Stimulated activated CD4-positive, alpha-beta T cell treated with anti-CD3 and anti-CD28 coated beads, Interleukin-15, amount 100 ng/mL, for 1 hour (primary cell): Measurements from ENCODE around the gene TAC3.
"Not testable (repeated sequence)": the region's sequence is repeated elsewhere in the genome, so short reads cannot be mapped to it uniquely, and the experiment has no call there.

Experiments used
- DNase-seq, 2 donors: peaks; one replicate each; pipeline ENCODE4 v3.0.0-alpha.2; 2020; ENCODE audit warnings: low read depth in 1 of 2, low spot score in 1 of 2

The TAC3 gene

DNA sequence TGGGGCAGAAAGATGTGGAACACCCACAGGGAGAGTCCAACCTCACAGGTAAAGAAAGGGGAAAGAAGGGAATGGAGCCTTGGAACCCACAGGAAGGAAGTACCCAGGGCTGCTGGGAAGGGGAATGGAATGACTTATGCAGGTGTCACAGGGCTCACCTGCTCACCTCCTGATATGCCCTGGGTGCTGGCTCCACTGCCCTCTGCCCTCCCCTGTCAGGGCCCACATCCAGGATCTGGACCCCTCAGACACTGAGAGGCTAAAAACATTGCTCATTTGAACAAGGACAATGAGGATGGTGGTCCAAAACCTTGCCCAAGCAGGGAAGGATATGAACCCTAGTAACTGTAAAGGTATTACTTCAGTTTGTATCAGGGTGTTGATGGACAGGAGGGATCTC is 29.3 kb downstream of the TAC3 start:
- DNase-seq = no peak

DNA sequence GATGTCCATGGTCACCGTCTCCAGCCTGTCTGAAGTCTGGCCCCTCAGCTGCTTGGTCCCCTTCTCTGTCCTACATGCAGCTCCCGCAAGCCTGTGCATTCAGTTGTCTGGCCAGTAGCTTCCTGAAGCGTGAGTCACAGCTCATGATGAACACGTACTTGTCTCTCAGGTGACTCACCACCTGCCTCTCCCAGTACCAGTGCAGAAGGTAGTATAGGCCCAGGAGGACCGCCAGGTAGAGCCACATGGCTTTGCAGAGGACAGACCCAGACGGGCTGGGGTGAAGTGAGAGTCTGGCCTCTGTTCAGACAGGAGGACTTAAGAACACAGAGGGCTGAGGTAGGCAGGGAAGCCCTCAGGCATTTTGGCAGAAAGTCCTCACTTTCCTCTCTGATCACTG is 30.6 kb downstream of the TAC3 start:
- not testable (repeated sequence) for DNase-seq

DNA sequence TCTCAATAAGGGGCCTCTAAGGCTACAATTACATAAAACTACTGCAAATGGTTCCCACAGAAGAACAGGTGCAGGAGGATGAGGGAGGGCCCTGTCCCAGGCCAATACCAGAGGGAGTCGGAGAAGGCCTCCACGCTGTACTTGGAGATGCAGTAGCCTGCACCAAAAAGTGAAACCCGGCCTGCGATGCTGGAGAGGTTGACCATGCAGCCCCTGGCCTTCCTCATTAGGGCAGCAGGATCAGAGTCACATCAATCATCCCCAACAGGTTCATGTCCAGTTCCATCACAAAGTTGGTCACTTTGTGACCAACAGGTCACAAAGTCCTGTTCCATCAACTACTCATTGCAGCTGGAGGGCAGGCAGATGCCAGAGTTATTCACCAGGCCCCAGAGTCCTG is 32.9 kb downstream of the TAC3 start:
- no peak for DNase-seq

DNA sequence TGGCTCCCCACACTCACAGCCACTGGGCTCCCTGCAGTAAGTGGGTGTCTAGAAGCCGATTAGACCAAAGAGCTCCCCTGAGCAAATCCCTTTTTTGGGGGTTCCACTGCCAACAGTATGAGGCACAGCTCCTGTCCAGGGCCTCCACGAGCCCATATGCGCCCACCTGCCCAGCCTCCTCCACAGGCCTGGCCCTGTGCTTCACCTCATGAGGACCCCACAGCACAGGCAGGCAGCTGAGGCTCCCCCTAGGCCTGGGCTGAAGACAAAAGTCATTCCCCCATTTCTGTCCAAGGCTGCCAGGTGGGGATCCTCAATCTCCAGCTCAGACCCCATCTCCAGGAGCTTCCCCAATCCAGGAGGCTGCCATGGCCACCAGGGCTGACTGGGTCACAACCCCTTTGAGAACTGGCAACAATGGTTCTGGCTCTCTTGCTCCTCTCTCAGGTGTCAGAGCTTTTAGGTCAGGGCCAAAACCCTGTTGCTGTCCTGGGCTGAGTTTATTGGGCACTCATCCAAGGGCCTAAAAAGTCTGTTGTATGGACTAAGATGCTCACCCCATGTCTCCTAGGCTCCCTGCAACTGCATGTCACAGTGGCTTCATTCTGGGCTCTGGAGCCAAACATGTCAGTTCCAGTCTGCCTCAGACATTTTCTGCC is 33.6 kb downstream of the TAC3 start:
- not testable (repeated sequence) for DNase-seq

DNA sequence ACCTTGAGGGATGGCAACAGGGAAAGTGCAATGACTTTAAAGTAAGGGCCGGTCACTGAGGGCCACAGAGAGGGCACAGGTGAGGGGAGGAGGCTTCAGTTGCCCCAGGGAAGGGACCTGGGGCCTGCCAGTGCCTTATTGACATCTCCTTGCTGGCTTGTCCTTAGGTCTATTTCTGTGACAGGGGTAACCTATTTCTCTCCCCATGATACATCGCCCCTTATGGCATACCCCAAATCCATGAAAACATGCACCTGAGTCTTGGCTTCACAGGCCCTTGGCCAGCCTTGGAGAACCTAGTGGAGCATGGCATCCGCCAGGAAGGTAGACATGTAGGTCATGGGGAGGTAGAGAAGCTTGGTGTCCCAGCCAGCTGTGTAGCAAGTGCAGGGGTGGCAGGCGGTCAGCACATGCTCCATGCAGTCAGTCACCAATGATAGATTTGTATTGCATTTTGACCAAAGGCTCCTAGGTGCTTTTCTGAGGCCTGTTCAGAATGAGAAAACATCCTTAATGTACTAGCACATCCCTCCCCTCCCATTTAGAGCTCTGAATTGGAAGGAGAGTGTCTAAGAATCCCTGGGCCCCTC is 35.3 kb downstream of the TAC3 start:
- no peak for DNase-seq

DNA sequence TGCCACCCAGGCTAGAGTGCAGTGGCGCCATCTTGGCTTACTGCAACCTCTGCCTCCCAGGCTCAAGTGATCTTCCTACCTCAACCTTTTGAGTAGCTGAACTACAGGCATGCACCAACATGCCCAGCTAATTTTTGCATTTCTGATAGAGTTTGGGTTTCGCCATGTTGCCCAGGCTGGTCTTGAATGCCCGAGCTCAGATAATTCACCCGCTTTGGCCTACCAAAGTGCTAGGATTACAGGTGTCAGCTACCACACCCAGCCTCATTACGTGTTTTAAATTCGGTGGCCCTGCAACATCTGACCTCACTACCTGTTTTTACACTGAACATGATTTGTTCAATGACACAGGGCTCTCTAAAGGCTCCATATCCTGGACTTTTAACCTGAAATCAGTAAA is 36.1 kb downstream of the TAC3 start:
- no peak for DNase-seq

DNA sequence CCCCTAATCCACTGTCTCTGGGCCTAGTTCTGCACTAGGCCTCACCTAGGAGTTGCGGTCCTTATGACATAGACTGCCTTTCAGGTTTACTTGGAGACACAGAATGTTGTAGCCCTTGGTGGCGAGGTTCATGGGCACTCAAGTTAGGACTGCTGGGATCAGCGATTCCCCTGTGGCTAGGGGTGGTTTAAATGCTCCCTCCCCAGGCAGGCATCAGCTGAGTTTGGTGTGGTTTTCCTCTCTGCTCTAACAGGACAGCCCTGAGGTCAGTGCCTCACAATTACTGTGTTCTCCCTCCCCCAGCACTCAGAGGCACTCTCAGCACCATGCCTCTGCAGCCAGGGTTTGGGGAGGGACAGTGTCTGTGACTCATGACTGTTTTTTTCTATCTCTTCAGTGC is 36.7 kb downstream of the TAC3 start:
- no peak for DNase-seq

DNA sequence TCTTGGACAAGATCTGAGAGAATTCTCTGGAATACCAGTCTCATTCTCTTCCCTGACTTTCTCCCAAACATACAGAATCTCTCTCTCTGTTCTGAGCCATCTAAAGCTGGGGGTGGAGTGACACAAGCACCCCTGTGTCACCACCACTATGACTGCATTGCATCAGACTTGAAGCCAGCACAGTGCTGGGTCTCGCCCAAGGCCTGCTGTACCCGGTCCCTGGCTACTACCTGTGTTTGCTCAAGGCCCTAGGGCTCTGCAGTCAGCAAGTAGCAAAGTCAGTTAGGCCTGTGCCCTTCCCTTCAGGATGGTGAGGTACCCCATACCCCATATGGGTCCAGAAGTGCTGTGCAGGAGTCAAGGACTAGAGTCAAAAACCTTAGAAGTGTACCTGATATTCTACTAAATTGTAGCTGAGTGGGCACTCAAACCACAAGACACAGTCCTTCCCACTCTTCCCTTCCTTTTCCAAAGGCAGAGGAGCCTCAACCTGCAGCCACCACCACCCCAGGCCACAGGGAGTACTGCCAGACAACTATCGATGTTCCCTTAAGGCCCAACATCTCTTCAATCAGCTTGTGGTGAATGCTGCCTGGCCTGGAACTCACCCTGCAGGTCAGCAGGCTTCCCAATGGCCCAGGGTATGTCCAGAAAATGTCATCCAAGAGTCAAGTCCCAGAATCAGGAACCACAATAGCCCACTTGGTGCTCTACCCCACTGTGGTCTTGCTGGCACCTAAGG is 37.8 kb downstream of the TAC3 start:
- no peak for DNase-seq

DNA sequence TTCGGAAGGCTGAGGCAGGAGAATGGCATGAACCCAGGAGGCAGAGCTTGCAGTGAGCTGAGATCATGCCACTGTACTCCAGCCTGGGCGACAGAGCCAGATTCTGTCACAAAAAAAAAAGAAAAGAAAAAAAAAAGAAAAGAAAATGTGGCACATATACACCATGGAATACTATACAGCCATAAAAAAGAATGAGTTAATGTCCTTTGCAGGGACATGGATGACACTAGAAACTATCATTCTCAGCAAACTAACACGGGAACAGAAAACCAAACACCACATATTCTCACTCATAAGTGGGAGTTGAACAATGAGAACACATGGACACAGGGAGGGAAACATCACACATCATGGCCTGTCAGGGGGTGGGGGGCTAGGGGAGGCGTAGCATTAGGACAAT is 39.0 kb downstream of the TAC3 start:
- not testable (repeated sequence) for DNase-seq

DNA sequence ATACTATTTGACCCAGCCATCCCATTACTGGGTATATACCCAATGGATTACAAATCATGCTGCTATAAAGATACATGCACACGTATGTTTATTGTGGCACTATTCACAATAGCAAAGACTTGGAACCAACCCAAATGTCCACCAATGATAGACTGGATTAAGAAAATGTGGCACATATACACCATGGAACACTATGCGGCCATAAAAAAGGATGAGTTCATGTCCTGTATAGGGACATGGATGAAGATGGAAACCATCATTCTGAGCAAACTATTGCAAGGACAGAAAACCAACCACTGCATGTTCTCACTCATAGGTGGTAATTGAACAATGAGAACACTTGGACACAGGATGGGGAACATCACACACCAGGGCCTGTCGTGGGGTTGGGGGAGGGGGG is 42.1 kb downstream of the TAC3 start:
- not testable (repeated sequence) for DNase-seq

DNA sequence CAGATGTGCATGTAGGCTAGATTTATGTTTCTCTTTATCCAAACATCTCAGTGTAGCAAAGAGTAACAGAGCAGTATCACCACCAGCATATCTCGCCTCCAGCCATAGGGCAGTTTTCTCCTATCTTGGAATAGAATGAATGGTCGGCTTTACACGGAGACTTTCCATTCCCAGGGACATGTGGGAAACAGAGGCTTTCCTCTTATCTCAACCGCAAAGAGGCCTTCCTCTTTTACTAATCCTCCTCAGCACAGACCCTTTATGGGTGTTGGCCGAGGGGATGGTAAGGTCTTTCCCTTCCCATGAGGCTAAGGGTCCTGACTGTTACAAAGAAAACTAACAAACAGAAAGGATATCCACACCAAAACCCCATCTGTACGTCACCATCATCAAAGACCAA is 47.4 kb downstream of the TAC3 start:
- not testable (repeated sequence) for DNase-seq

DNA sequence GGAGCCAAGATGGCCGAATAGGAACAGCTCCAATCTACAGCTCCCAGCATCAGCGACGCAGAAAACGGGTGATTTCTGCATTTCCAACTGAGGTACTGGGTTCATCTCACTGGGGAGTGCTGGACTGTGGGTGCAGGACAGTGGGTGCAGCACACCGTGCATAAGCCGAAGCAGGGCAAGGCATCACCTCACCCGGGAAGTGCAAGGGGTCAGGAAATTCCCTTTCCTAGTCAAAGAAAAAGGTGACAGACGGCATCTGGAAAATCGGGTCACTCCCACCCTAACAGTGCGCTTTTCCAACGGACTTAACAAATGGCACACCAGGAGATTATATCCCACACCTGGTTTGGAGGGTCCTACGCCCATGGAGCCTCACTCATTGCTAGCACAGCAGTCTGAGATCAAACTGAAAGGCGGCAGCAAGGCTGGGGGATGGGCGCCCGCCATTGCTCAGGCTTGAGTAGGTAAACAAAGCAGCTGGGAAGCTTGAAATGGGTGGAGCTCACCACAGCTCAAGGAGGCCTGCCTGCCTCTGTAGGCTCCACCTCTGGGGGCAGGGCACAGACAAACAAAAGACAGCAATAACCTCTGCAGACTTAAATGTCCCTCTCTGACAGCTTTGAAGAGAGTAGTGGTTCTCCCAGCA is 50.2 kb downstream of the TAC3 start:
- DNase-seq = not testable (repeated sequence)

DNA sequence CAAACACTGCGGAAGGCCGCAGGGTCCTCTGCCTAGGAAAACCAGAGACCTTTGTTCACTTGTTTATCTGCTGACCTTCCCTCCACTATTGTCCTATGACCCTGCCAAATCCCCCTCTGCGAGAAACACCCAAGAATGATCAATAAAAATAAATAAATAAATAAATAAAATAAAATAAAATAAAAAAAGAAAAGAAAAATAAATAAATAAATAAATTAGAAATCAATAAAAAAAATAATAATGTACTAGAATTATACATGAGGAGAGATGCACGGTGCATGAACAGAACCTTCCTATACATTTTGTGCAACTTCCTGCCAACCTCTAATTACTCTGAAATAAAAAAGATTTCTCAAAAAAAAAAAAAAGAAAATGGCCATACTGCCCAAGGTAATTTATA is 51.2 kb downstream of the TAC3 start:
- not testable (repeated sequence) for DNase-seq

DNA sequence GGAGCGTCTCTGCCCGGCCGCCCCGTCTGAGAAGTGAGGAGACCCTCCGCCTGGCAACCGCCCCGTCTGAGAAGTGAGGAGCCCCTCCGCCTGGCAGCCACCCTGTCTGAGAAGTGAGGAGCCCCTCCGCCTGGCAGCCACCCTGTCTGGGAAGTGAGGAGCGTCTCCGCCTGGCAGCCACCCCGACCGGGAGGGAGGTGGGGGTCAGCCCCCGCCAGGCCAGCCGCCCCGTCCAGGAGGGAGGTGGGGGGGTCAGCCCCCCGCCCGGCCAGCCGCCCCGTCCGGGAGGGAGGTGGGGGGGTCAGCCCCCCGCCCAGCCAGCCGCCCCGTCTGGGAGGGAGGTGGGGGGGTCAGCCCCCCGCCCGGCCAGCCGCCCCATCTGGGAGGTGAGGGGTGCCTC is 52.8 kb downstream of the TAC3 start:
- not testable (repeated sequence) for DNase-seq

DNA sequence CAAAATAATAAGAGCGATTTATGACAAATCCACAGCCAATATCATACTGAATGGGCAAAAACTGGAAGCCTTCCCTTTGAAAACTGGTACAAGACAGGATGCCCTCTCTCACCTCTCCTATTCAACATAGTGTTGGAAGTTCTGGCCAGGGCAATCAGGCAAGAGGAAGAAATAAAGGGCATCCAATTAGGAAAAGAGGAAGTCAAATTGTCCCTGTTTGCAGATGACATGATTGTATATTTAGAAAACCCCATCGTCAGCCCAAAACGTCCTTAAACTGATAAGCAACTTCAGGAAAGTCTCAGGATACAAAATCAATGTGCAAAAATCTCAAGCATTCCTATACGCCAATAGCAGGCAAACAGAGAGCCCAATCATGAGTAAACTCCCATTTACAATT is 54.1 kb downstream of the TAC3 start:
- not testable (repeated sequence) for DNase-seq
